ENCODE measurements around the gene EMSY. TPM values are rescaled to one million over a fixed set of nuclear protein-coding genes. Genes with fewer than 3 reads are reported as not detected.

The EMSY gene
- total and polyA plus RNA-seq, 10 donors = 3.8 to 81.8 (median 32.1) TPM

DNA sequence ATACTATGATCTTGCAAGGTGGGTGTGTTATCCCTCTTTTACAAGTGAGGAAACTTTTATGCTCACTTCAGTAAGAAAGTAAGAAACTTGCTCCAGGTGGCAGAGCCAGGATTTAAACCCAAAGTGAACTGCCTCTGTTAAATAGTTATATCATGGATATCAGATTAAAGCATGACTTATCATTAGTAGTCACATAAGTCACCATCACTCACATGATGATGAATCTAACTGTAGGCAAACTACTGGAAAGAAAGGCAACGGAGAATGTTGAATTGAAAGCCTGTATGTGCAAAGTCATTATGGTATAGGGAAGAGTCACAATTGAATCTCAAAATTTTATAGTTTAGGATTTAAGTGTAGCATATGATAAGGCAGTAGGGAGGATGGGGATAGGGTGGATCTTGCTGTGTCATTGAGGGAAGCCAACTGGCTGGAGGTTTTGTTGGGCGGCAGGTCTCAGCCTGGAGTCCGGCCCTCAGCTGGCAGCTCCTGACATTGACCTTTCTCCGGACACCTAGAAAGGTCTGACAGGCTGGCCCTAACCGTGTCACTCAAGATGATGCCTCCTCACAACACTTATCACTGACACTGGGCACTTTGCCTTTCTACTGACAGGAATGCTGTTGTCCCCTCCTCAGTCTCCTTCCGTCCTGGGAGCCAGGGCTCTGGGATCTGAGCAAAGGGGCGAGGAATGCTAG is 98.3 kb downstream of the EMSY start:
- intact Hi-C loops (cut with DNase I; ENCODE audit: low total_unique reads) = no loop called here
- Histone ChIP-seq H3K9me3 (no peaks in the 10 kb centered on the region), H3K4me1 (no peaks in the 10 kb centered on the region), H3K27me3 (replicated peaks in 1 of 7) (no peaks in the 10 kb centered on the region), H3K4me3 (no peak overlapping the region), H3K36me3 (peaks cover 0 to 99% (median 66%) of the 10 kb centered on the region in 6 donors), H3K27ac (no peak overlapping the region)
- DNase-seq = no peak
- TF ChIP-seq POLR2A (IDR thresholded peaks at IDR 0.05) (no peak), CTCF (IDR thresholded peaks at IDR 0.05 in 8 of 11, conservative IDR thresholded peaks at IDR 0.05 in 3 of 11) (no peak)
- 93 to 97% (median 95%) methylated on average over 7 of the region's 7 CpGs for WGBS, 5 donors

- TF ChIP-seq POLR2AphosphoS5 (IDR thresholded peaks at IDR 0.05) = no peak
- no peak for TF ChIP-seq POLR2A (IDR thresholded peaks at IDR 0.05)
- TF ChIP-seq CTCF (IDR thresholded peaks at IDR 0.05 in 8 of 11, conservative IDR thresholded peaks at IDR 0.05 in 3 of 11) = no peak
- no peak for DNase-seq
- Histone ChIP-seq H3K4me3 (no peak overlapping the region), H3K36me3 (peaks cover 0 to 55% (median 11%) of the 10 kb centered on the region in 6 donors), H3K27me3 (replicated peaks in 1 of 7) (no peaks in the 10 kb centered on the region), H3K9me3 (no peaks in the 10 kb centered on the region), H3K27ac (no peak overlapping the region), H3K4me1 (peaks cover 0 to 17% (median 1%) of the 10 kb centered on the region in 6 donors)
- intact Hi-C loops (cut with DNase I; ENCODE audit: low total_unique reads) = no loop called here
- 73 to 84% (median 79%) methylated on average over 7 of the region's 7 CpGs for WGBS, 5 donors
These were observed 106.0 kb downstream of the EMSY start for GRCh38 chr11:76550781-76551180.

GRCh38 chr11:76551400-76551799 is 106.6 kb downstream of the EMSY start:
- no peak for DNase-seq
- WGBS, 5 donors = 66 to 82% (median 71%) methylated on average over 2 of the region's 2 CpGs
- intact Hi-C loops (cut with DNase I; ENCODE audit: low total_unique reads) = no loop called here
- H3K4me1 ChIP-seq = peaks cover 0 to 17% (median 1%) of the 10 kb centered on the region in 6 donors
- peak in 6 of 11 experiments; percentile 20 to 57 (median 28) for TF ChIP-seq CTCF (IDR thresholded peaks at IDR 0.05 in 8 of 11, conservative IDR thresholded peaks at IDR 0.05 in 3 of 11)
- no peak for TF ChIP-seq POLR2A (IDR thresholded peaks at IDR 0.05)
- H3K9me3 ChIP-seq = no peaks in the 10 kb centered on the region
- H3K36me3 ChIP-seq = peaks cover 0 to 49% (median 6%) of the 10 kb centered on the region in 6 donors
- H3K4me3 ChIP-seq = no peak overlapping the region
- no peaks in the 10 kb centered on the region for H3K27me3 ChIP-seq (replicated peaks in 1 of 7)
- no peak overlapping the region for H3K27ac ChIP-seq

DNA sequence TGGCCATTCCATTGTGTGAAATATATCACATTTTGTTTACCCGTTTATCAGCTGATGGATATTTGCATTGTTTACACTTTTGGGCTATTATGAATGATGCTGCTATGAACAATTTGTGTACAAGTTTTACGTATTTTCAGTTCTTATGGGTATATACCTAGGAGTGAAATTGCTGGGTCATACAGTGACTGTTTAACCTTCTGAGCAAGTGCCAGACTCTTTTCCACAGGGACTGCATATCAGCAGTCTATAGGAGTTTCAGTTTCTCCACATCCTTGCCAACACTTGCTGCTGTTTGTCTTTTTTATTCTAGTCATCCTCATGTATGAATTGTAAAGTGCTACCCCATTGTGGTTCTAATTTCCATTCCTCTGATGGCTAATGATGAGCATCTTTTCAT is 108.2 kb downstream of the EMSY start:
- Histone ChIP-seq H3K9me3 (no peaks in the 10 kb centered on the region), H3K4me3 (no peak overlapping the region), H3K4me1 (peaks cover 0 to 17% (median 1%) of the 10 kb centered on the region in 6 donors), H3K27ac (no peak overlapping the region), H3K36me3 (peaks cover 0 to 33% (median 2%) of the 10 kb centered on the region in 6 donors), H3K27me3 (replicated peaks in 1 of 7) (no peaks in the 10 kb centered on the region)
- TF ChIP-seq CTCF (IDR thresholded peaks at IDR 0.05 in 8 of 11, conservative IDR thresholded peaks at IDR 0.05 in 3 of 11) = no peak
- TF ChIP-seq POLR2A (IDR thresholded peaks at IDR 0.05) = no peak
- TF ChIP-seq POLR2AphosphoS5 (IDR thresholded peaks at IDR 0.05) = no peak
- 90 to 97% (median 94%) methylated on average over 2 of the region's 2 CpGs for WGBS, 5 donors
- DNase-seq = no peak
- intact Hi-C loops (cut with DNase I; ENCODE audit: low total_unique reads) = no loop called here

Data from spleen (tissue), 11 donors.